Kidney (tissue), 14 donors: ENCODE results near the gene ATP23. TPM values are rescaled to one million over a fixed set of nuclear protein-coding genes. Genes with fewer than 3 reads are reported as not detected.

Source experiments
- DNase-seq, 5 donors: peaks; one replicate each; pipeline ENCODE4 v3.0.0-alpha.2; 2013 to 2020
- FAIRE-seq: peaks from 2 replicates; lab custom pipeline; 2012; peaks lifted over from hg19 to GRCh38; lab: Jason Lieb, UNC
- H3K27ac ChIP-seq, 2 donors: one replicate each; pipeline ENCODE4 v1.7.0; 2013; ENCODE audit warnings: low read depth in 2 of 2, low read length in 2 of 2, inconsistent platforms in 1 of 2
- H3K27me3 ChIP-seq: one replicate; pipeline ENCODE4 v1.7.1; 2013; ENCODE audit warnings: low read length, inconsistent platforms; ENCODE audit not compliant: control insufficient read depth, insufficient read depth
- H3K36me3 ChIP-seq, 3 donors: one replicate each; pipeline versions ENCODE4 v1.7.0 to v1.7.1; 2013; ENCODE audit warnings: low read length in 3 of 3, control low read depth in 1 of 3, inconsistent platforms in 1 of 3; ENCODE audit not compliant: insufficient read depth in 3 of 3, control insufficient read depth in 2 of 3
- H3K4me1 ChIP-seq, 3 donors: one replicate each; pipeline versions ENCODE4 v1.7.0 to v1.7.1; 2013; ENCODE audit warnings: low read length in 3 of 3, inconsistent platforms in 1 of 3, low read depth in 1 of 3; ENCODE audit not compliant: control insufficient read depth in 2 of 3, insufficient read depth in 2 of 3
- H3K4me3 ChIP-seq, 3 donors: one replicate each; pipeline versions ENCODE4 v1.7.0 to v1.8.1; 2013; ENCODE audit warnings: low read length in 3 of 3, control low read depth in 1 of 3, inconsistent platforms in 1 of 3
- H3K9ac ChIP-seq, 3 donors: one replicate each; pipeline versions ENCODE4 v1.7.0 to v1.7.1; 2013; ENCODE audit warnings: low read length in 3 of 3, control low read depth in 1 of 3, inconsistent platforms in 1 of 3
- H3K9me3 ChIP-seq, 3 donors: one replicate each; pipeline versions ENCODE4 v1.7.0 to v1.7.1; 2013; ENCODE audit warnings: low read length in 3 of 3, control low read depth in 1 of 3, inconsistent platforms in 1 of 3; ENCODE audit not compliant: control insufficient read depth in 2 of 3, insufficient read depth in 1 of 3
- CTCF ChIP-seq: IDR thresholded peaks from 3 replicates; pipeline ENCODE4 v1.5.1; 2012; ENCODE audit warnings: mild to moderate bottlenecking, moderate library complexity, borderline replicate concordance; ENCODE audit not compliant: insufficient read depth; ENCODE audit errors: extremely low read depth
- intact Hi-C: fragments of 100-400 bp; cut with DNase I; formaldehyde crosslinking; loops from one replicate; pipeline ENCODE4 v1.11.1; 2022
- polyA plus RNA-seq: library from polyadenylated mRNA; stranded (reverse); fragments of 350-450 nt; fragmentation: Illumina TruSeq; extraction: RNeasy Lipid Tissue Mini Kit (QIAGEN cat#74804); gene quantifications from one replicate; pipeline ENCODE4 v1.2.3, GENCODE V29; 2014; ENCODE audit warnings: low read depth, low replicate concordance; ENCODE audit not compliant: insufficient read depth
- total RNA-seq: library from RNA; stranded (reverse); fragmentation: NEBNext Ultra II Directional; extraction: Animal tissue kit (Norgen Biotek cat#: 25700); gene quantifications from one replicate; pipeline ENCODE4 v1.2.1, GENCODE V29; 2021
- donor health status: control.
- donor health status: control.
- donor health status: control.
- donor health status: control.
- donor health status: control.
- donor health status: DM: yes; HTN: yes; CAD: no.
- donor health status: Normal renal cell carcinoma (clear cell type).

The ATP23 gene
- total and polyA plus RNA-seq, 2 donors from 2014 or later: 3.7 to 13.1 TPM

DNA sequence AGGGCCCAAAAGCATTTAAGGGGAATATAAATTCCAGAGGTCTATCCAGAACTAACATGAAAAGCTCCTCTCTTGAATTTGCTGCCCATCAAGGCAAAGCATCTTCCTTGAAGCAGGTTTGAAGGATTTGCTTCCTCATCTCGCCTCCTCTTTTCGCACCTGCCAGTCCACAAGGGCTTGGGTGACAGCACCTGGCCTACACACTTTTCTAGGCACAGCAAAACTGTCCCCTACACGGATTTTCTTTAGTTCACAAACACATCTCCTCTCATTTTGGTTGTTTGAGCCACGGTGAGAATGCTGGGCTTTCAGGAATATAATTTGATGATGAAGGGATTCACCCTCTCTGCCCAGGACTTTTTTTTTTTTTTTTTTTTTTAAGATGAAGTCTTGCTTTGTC, 36.9 kb upstream of the ATP23 start:
- Histone ChIP-seq H3K36me3 (no peaks in the 10 kb centered on the region), H3K9ac (no peak overlapping the region), H3K9me3 (no peaks in the 10 kb centered on the region), H3K27ac (no peak overlapping the region), H3K27me3 (no peaks in the 10 kb centered on the region), H3K4me1 (no peaks in the 10 kb centered on the region), H3K4me3 (no peak overlapping the region)
- no peak for DNase-seq
- intact Hi-C loops: no loop called here
- TF ChIP-seq CTCF: no peak
- FAIRE-seq: no peak

GRCh38 chr12:57904848-57905811, 36.2 kb upstream of the ATP23 start:
- Histone ChIP-seq H3K9me3 (no peaks in the 10 kb centered on the region), H3K27ac (no peak overlapping the region), H3K4me3 (peak overlapping the region in 2 of 3 donors; percentile 21 to 36), H3K9ac (peak overlapping the region in 2 of 3 donors; percentile 42 to 61), H3K36me3 (no peaks in the 10 kb centered on the region), H3K4me1 (no peaks in the 10 kb centered on the region), H3K27me3 (no peaks in the 10 kb centered on the region)
- TF ChIP-seq CTCF: peak; percentile 100
- FAIRE-seq (peak; percentile 89), DNase-seq (peak; percentile 87 to 95 (median 92))
- intact Hi-C loops: no loop called here

- no peak overlapping the region for H3K9ac ChIP-seq
- DNase-seq: no peak
- no peak for TF ChIP-seq CTCF
- H3K9me3 ChIP-seq: no peaks in the 10 kb centered on the region
- H3K4me3 ChIP-seq: no peak overlapping the region
- H3K4me1 ChIP-seq: no peaks in the 10 kb centered on the region
- intact Hi-C loops: no loop called here
- no peaks in the 10 kb centered on the region for H3K27me3 ChIP-seq
- no peaks in the 10 kb centered on the region for H3K36me3 ChIP-seq
- H3K27ac ChIP-seq: no peak overlapping the region
- FAIRE-seq: no peak
These were observed 35.4 kb upstream of the ATP23 start for GRCh38 chr12:57905812-57906475.
